Ishikawa (cell line): ENCODE results near the gene ZDHHC6.

Source experiments
- REST ChIP-seq: IDR thresholded peaks from 2 replicates; pipeline ENCODE4 v1.6.1; 2012; ENCODE audit warnings: low read depth, mild to moderate bottlenecking
- TAF1 ChIP-seq: IDR thresholded peaks from 2 replicates; pipeline ENCODE4 v1.6.1; 2012; ENCODE audit warnings: low read depth, mild to moderate bottlenecking
- YY1 ChIP-seq: IDR thresholded peaks from 2 replicates; pipeline ENCODE4 v1.6.1; 2012; ENCODE audit warnings: low read depth

- TF ChIP-seq REST: no peak
- TF ChIP-seq YY1: no peak
- no peak for TF ChIP-seq TAF1
These were observed 14.5 kb upstream of the ZDHHC6 start for GRCh38 chr10:112461029-112461887.
